ENCODE measurements around the gene BICRA. TPM values are rescaled to one million over a fixed set of nuclear protein-coding genes. Genes with fewer than 3 reads are reported as not detected.

Gene BICRA
- total and polyA plus RNA-seq, 2 of the 4 experiments (the other 2 are of a cell fraction), result 1.8 to 3.5 TPM

GRCh38 chr19:47657719-47658118 is 48.8 kb downstream of the BICRA start:
- H3K79me1 ChIP-seq (ENCODE audit: low read depth in 1 of 2, low read length in 2 of 2), result peaks cover 55 to 88% of the 10 kb centered on the region in 2 experiments
- CTCF ChIA-PET, result no interaction called here

More at GRCh38 chr19:47657719-47658118, 48.8 kb downstream of the BICRA start:
- H3K27me3 ChIP-seq (ENCODE audit: control insufficient read depth, insufficient read depth, low read length), result no peaks in the 10 kb centered on the region
- H3K18ac ChIP-seq (ENCODE audit: low read depth, low read length), result no peak overlapping the region
- H3K36me3 ChIP-seq (ENCODE audit: control insufficient read depth, insufficient read depth, low read length), result peaks cover 9% of the 10 kb centered on the region
- no peak overlapping the region for H3K14ac ChIP-seq (replicated peaks; ENCODE audit: low read depth, low read length)
- DNase-seq (no peak), ATAC-seq (ENCODE audit: low read depth) (no peak)
- no peaks in the 10 kb centered on the region for H3K9me3 ChIP-seq (ENCODE audit: control insufficient read depth, insufficient read depth, low read length)
- POLR2A ChIA-PET (ENCODE audit: unreplicated experiment), result no interaction called here
- H4K5ac ChIP-seq (ENCODE audit: low read depth, low read length), result no peak overlapping the region
- H4K91ac ChIP-seq (ENCODE audit: insufficient read depth, low read depth, low read length), result no peak overlapping the region
- H2AK9ac ChIP-seq (replicated peaks; ENCODE audit: low read depth, low read length, poor library complexity), result no peak overlapping the region
- in situ Hi-C loops (cut with MboI; ENCODE audit: low sequenced_read_pairs) (no loop called here), dilution Hi-C loops (cut with HindIII; ENCODE audit: low sequenced_read_pairs, unreplicated experiment) (no loop called here), intact Hi-C loops (cut with micrococcal nuclease) (no loop called here)
- H3K9me1 ChIP-seq (ENCODE audit: insufficient read depth, low read length), result peaks cover 25% of the 10 kb centered on the region
- H3K9ac ChIP-seq (ENCODE audit: low read depth, low read length), result no peak overlapping the region
- H4K20me1 ChIP-seq (ENCODE audit: insufficient read depth, low read length), result peaks cover 75% of the 10 kb centered on the region
- no peak overlapping the region for H3K27ac ChIP-seq (ENCODE audit: insufficient read depth, low read length)
- no peak overlapping the region for H4K8ac ChIP-seq (ENCODE audit: low read depth in 2 of 2, low read length in 2 of 2)
- H2BK15ac ChIP-seq (ENCODE audit: low read depth, low read length), result no peak overlapping the region
- no peak overlapping the region for H3K4me2 ChIP-seq (ENCODE audit: low read depth, low read length)
- no peak overlapping the region for H2BK20ac ChIP-seq (ENCODE audit: low read depth, low read length)
- no peak overlapping the region for H3K56ac ChIP-seq (ENCODE audit: extremely low read depth, insufficient read depth, low read length)
- no CpG with 5 or more reads among the region's 3 CpGs for WGBS, 2 experiments (ENCODE audit: extremely low coverage in 2 of 2, insufficient read length in 1 of 2)
- BruUV-seq (replicated peaks), result no TSS peak
- H2AK5ac ChIP-seq (ENCODE audit: low read depth, low read length), result no peak overlapping the region
- peaks cover 12% of the 10 kb centered on the region for H3K4me1 ChIP-seq (ENCODE audit: control insufficient read depth, insufficient read depth, low read length)
- no peak overlapping the region for H3K23ac ChIP-seq (ENCODE audit: low read depth, low read length)
- TF ChIP-seq RCOR1 (IDR thresholded peaks at IDR 0.05; ENCODE audit: insufficient replicate concordance, low read length) (no peak), BHLHE40 (IDR thresholded peaks at IDR 0.05; ENCODE audit: low read depth, low read length) (no peak), SMC3 (IDR thresholded peaks at IDR 0.05; ENCODE audit: low read depth, low read length) (no peak), USF2 (IDR thresholded peaks at IDR 0.05; ENCODE audit: low read depth, low read length) (no peak)
- H2AFZ ChIP-seq (replicated peaks; ENCODE audit: low read length, poor library complexity), result no peak overlapping the region
- H3K4me3 ChIP-seq (ENCODE audit: insufficient read depth, low read depth, low read length), result no peak overlapping the region
- H2BK120ac ChIP-seq (ENCODE audit: low read depth, low read length), result no peak overlapping the region
- H3K4ac ChIP-seq (ENCODE audit: low read depth, low read length), result no peak overlapping the region
- no peak overlapping the region for H2BK5ac ChIP-seq (ENCODE audit: low read depth, low read length, poor library complexity, severe bottlenecking)
